Caco-2 (cell line): ENCODE results near the gene FREY1. TPM values are rescaled to one million over a fixed set of nuclear protein-coding genes. Genes with fewer than 3 reads are reported as not detected.

Experiments used
- BruUV-seq: library from RNA; stranded (reverse); fragments of 400-500 nt; replicated peaks from 2 replicates; lab custom pipeline; 2021; lab: Mats Ljungman, UMichigan
- CTCF ChIA-PET: fragments of 300-600 bp; sonication (Branson Sonifier 250); formaldehyde crosslinking; loops from one replicate; lab custom pipeline; 2022; ENCODE audit warnings: antibody characterized with exemption; lab: Charles Lee
- POLR2A ChIA-PET: fragments of 300-600 bp; sonication (Branson Sonifier 250); formaldehyde crosslinking; loops from one replicate; lab custom pipeline; 2022; ENCODE audit warnings: antibody characterized with exemption; lab: Charles Lee
- DNase-seq, 2 experiments: peaks; one replicate each; pipeline versions ENCODE4 v3.0.0 to v3.0.0-alpha.2; 2020 to 2022
- H3K27me3 ChIP-seq: replicated peaks from 2 replicates; pipeline ENCODE4 v1.6.0; 2011; ENCODE audit warnings: low read length; ENCODE audit not compliant: control insufficient read depth, insufficient read depth
- H3K36me3 ChIP-seq: 2 replicates; pipeline ENCODE4 v1.5.1; 2011; ENCODE audit warnings: low read length; ENCODE audit not compliant: control insufficient read depth, insufficient read depth
- H3K4me1 ChIP-seq: fragments of 250-450 bp; sonication (Bioruptor Pico); 2 replicates; pipeline ENCODE4 v1.5.1; 2020; ENCODE audit warnings: mild to moderate bottlenecking
- H3K4me3 ChIP-seq: 2 replicates; pipeline ENCODE4 v1.5.1; 2011; ENCODE audit warnings: low read depth, mild to moderate bottlenecking, control low read depth, low read length
- H3K9me3 ChIP-seq: fragments of 250-450 bp; sonication (Bioruptor Pico); 2 replicates; pipeline ENCODE4 v1.5.1; 2020; ENCODE audit warnings: mild to moderate bottlenecking, moderate library complexity
- H3K27ac Mint-ChIP-seq: one replicate; pipeline ENCODE4 v1.8.0; 2022; ENCODE audit warnings: mixed read lengths; ENCODE audit not compliant: unreplicated experiment
- H3K27me3 Mint-ChIP-seq: one replicate; pipeline ENCODE4 v1.8.0; 2022; ENCODE audit warnings: mixed read lengths; ENCODE audit not compliant: insufficient read depth, unreplicated experiment
- H3K36me3 Mint-ChIP-seq: one replicate; pipeline ENCODE4 v1.8.0; 2022; ENCODE audit warnings: mild to moderate bottlenecking, mixed read lengths; ENCODE audit not compliant: insufficient read depth, unreplicated experiment
- H3K4me1 Mint-ChIP-seq: one replicate; pipeline ENCODE4 v1.8.0; 2022; ENCODE audit warnings: low read depth, mixed read lengths; ENCODE audit not compliant: unreplicated experiment
- H3K4me3 Mint-ChIP-seq: one replicate; pipeline ENCODE4 v1.8.0; 2022; ENCODE audit warnings: mild to moderate bottlenecking, moderate library complexity, mixed read lengths; ENCODE audit not compliant: unreplicated experiment
- H3K9me3 Mint-ChIP-seq: one replicate; pipeline ENCODE4 v1.8.0; 2022; ENCODE audit warnings: mixed read lengths; ENCODE audit not compliant: unreplicated experiment
- CTCF ChIP-seq, 2 experiments: fragments of 200-600 bp in 1 of 2; IDR thresholded peaks; 1 replicate in 1 of 2; 2 replicates in 1 of 2; pipeline versions ENCODE4 v1.5.1 to v1.8.0; 2011 to 2022; ENCODE audit warnings: antibody characterized with exemption in 1 of 2, control low read depth in 1 of 2, inconsistent platforms in 1 of 2, low read depth in 1 of 2, low read length in 1 of 2, mild to moderate bottlenecking in 1 of 2, moderate library complexity in 1 of 2; ENCODE audit not compliant: insufficient read depth in 1 of 2, severe bottlenecking in 1 of 2, unreplicated experiment in 1 of 2
- intact Hi-C: fragments of 100-400 bp; cut with micrococcal nuclease; formaldehyde crosslinking; loops from one replicate; pipeline ENCODE4 v1.10.0; 2022; ENCODE audit not compliant: unreplicated experiment
- total RNA-seq: library from RNA; stranded (reverse); gene quantifications from 2 replicates; pipeline ENCODE4 v1.2.3, GENCODE V29; 2022

Gene FREY1
- total RNA-seq, 1 experiment from 2014 or later, result 1.2 TPM

- BruUV-seq, result no TSS peak
These were observed 20.2 kb upstream of the FREY1 start for GRCh38 chr11:45927332-45927683.

GRCh38 chr11:45926536-45927331 lies 19.7 kb upstream of the FREY1 start:
- POLR2A ChIA-PET, result interaction anchor here (1.1 kb wide), 1 partner anchor 9 kb away, joined by 4 read pairs; the partner anchor contains the start of gene PEX16
- TF ChIP-seq CTCF (IDR thresholded peaks at IDR 0.05; ENCODE audit: insufficient read depth in 1 of 2, low read depth in 1 of 2, low read length in 1 of 2, severe bottlenecking in 1 of 2, unreplicated experiment in 1 of 2), result no peak
- Mint-ChIP-seq H3K27me3 (no peaks in the 10 kb centered on the region), H3K27ac (no peak overlapping the region), H3K4me1 (peaks cover 8% of the 10 kb centered on the region), H3K9me3 (no peaks in the 10 kb centered on the region), H3K4me3 (no peak overlapping the region), H3K36me3 (peaks cover 66% of the 10 kb centered on the region)
- no peaks in the 10 kb centered on the region for H3K9me3 ChIP-seq
- no peak overlapping the region for H3K4me3 ChIP-seq
- intact Hi-C loops, result no loop called here
- H3K27me3 ChIP-seq, result no peaks in the 10 kb centered on the region
- CTCF ChIA-PET, result no interaction called here
- BruUV-seq, result no TSS peak
- peak in 1 of 2 experiments; percentile 29 for DNase-seq
- no peaks in the 10 kb centered on the region; the same call in none of the 2 replicates for H3K36me3 ChIP-seq
- H3K4me1 ChIP-seq, result peaks cover 5% of the 10 kb centered on the region

More at GRCh38 chr11:45927332-45927683, 20.2 kb upstream of the FREY1 start:
- Histone ChIP-seq H3K27me3 (no peaks in the 10 kb centered on the region), H3K4me1 (0 out of 2 replicates have a peak, but pooled peaks cover 4% of the 10 kb centered on the region), H3K4me3 (no peak overlapping the region), H3K36me3 (peaks cover 1% of the 10 kb centered on the region), H3K9me3 (no peaks in the 10 kb centered on the region)
- CTCF ChIA-PET, result no interaction called here
- TF ChIP-seq CTCF (IDR thresholded peaks at IDR 0.05; ENCODE audit: insufficient read depth in 1 of 2, low read depth in 1 of 2, low read length in 1 of 2, severe bottlenecking in 1 of 2, unreplicated experiment in 1 of 2), result no peak
- H3K9me3 Mint-ChIP-seq, result no peaks in the 10 kb centered on the region
- H3K4me3 Mint-ChIP-seq, result no peak overlapping the region
- H3K4me1 Mint-ChIP-seq, result peaks cover 7% of the 10 kb centered on the region
- H3K27me3 Mint-ChIP-seq, result no peaks in the 10 kb centered on the region
- H3K36me3 Mint-ChIP-seq, result peaks cover 66% of the 10 kb centered on the region
- POLR2A ChIA-PET, result interaction anchor here (1.1 kb wide), 1 partner anchor 9 kb away, joined by 4 read pairs; the partner anchor contains the start of gene PEX16
- no peak for DNase-seq
- no peak overlapping the region for H3K27ac Mint-ChIP-seq
- intact Hi-C loops, result no loop called here

GRCh38 chr11:45926001-45926401 lies 18.9 kb upstream of the FREY1 start:
- Mint-ChIP-seq H3K27ac (no peak overlapping the region), H3K9me3 (no peaks in the 10 kb centered on the region), H3K4me3 (peak overlapping the region; percentile 13), H3K36me3 (peaks cover 59% of the 10 kb centered on the region), H3K27me3 (no peaks in the 10 kb centered on the region), H3K4me1 (peaks cover 14% of the 10 kb centered on the region)
- BruUV-seq, result no TSS peak
- peaks cover 12% of the 10 kb centered on the region for H3K4me1 ChIP-seq
- TF ChIP-seq CTCF (IDR thresholded peaks at IDR 0.05; ENCODE audit: insufficient read depth in 1 of 2, low read depth in 1 of 2, low read length in 1 of 2, severe bottlenecking in 1 of 2, unreplicated experiment in 1 of 2), result no peak
- H3K9me3 ChIP-seq, result no peaks in the 10 kb centered on the region
- peak in 1 of 2 experiments; percentile 72 for DNase-seq
- no peaks in the 10 kb centered on the region; the same call in none of the 2 replicates for H3K36me3 ChIP-seq
- POLR2A ChIA-PET, result interaction anchor here (1.1 kb wide), 1 partner anchor 8 kb away, joined by 4 read pairs; the partner anchor contains the start of gene PEX16
- H3K4me3 ChIP-seq, result no peak overlapping the region
- H3K27me3 ChIP-seq, result no peaks in the 10 kb centered on the region
- intact Hi-C loops, result no loop called here
- CTCF ChIA-PET, result no interaction called here
